Posterior cingulate gyrus (tissue), 11 donors: ENCODE data around the gene TERF2IP.

Experiments
- DNase-seq, 10 donors: peaks; one replicate each; pipeline versions ENCODE4 v3.0.0 to v3.0.0-alpha.2; 2020 to 2021; ENCODE audit warnings: mixed read lengths in 3 of 10
- intact Hi-C: fragments of 100-400 bp; cut with DNase I; formaldehyde crosslinking; loops from one replicate; pipeline ENCODE4 v1.15.1; 2023

TERF2IP gene

DNA sequence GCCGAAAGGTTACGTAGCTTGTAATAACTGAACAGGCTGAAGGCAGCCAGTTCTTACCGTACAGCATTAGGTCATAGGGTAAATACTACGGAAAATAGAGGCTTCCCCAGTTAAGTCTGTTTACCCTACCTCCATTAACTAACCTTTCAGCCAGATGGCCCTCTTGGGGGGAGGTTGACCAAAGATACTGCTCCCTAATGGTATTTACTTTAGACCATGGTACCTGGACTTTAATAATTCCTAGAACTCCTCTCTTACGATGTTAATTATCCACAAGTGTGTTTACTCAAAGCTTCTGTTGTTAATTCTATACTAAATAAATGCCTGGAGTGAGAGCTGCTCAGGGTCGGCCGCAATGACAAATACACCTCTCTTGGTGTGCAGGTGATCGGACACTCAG lies 14.7 kb upstream of the TERF2IP start:
- intact Hi-C loops, result no loop called here
- DNase-seq, result no peak

- DNase-seq, result no peak
- intact Hi-C loops, result no loop called here
These were observed 12.5 kb upstream of the TERF2IP start for GRCh38 chr16:75635036-75635435.

DNA sequence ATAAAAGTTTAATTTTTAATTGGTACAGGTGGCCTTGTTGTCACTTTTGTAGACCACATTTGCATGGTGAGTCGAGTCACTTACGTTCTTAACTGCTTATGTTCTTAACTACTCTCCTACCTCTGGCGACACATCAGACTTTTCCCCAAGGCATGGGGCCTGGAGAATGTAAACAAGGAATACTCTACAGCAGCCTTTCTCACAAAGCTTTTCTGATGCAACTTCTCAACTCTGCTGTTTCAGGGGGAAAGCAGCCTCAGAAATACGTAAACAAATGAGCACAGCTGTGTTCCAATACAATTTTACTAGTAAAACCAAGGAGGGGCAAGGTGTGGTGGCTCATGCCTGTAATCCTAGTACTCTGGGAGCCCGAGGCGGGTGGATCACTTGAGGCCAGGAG lies 7.0 kb upstream of the TERF2IP start:
- intact Hi-C loops, result no loop called here
- no peak for DNase-seq

GRCh38 chr16:75644240-75645012 lies 3.1 kb upstream of the TERF2IP start:
- intact Hi-C loops, result no loop called here
- no peak for DNase-seq

DNA sequence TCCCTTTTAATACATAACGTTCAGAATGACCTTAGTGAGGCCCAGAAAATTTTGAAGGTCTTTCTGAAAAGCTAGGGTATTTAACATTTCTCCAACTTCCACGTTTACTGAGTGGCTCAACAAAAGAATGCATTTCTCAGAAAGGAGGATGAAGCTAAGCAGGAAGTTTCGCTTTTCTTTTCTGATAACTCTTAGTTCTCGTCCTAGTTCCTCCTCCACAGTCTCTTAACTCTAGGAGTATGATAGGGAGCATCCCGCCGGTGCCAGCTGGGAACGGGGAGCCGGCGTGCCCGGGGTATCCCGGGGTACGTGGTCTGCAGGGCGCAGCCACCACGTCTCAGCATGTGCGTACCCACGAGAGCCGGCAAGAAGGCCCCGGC lies 471 bp upstream of the TERF2IP start:
- intact Hi-C loops, result loop anchor here (1.0 kb wide), 1 partner anchor 24 kb away; the partner anchor contains the start of gene ADAT1
- no peak for DNase-seq

GRCh38 chr16:75648265-75649076 lies 898 bp downstream of the TERF2IP start:
- peak; percentile 78 to 97 (median 86) for DNase-seq
- intact Hi-C loops, result loop anchor here (2.0 kb wide), 1 partner anchor 116 kb away; no protein-coding TSS in a partner anchor

DNA sequence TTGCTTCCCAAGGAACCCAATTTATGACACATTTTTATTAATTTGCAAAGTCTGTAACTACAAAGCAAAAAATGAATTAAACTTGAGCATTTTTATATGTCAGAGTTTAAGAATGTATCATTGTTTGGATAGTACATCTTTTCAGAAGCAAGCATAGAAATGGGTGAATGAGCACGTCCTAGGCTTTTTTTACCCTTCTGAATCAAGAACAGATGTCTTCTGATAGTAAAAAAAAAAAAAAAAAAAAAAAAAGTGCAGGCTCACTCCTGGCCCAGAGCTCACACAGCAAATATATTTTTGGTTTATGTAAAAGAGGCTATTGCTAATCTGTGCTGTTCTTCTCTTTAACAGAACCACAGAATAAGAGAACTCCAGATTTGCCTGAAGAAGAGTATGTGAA lies 6.3 kb downstream of the TERF2IP start:
- intact Hi-C loops, result no loop called here
- no peak for DNase-seq

- intact Hi-C loops, result no loop called here
- DNase-seq, result no peak
These were observed 10.6 kb downstream of the TERF2IP start for GRCh38 chr16:75658175-75658574.

GRCh38 chr16:75660321-75660720 lies 12.7 kb downstream of the TERF2IP start:
- DNase-seq, result peak in 6 of 10 donors; percentile 27 to 92 (median 51)
- intact Hi-C loops, result no loop called here

DNA sequence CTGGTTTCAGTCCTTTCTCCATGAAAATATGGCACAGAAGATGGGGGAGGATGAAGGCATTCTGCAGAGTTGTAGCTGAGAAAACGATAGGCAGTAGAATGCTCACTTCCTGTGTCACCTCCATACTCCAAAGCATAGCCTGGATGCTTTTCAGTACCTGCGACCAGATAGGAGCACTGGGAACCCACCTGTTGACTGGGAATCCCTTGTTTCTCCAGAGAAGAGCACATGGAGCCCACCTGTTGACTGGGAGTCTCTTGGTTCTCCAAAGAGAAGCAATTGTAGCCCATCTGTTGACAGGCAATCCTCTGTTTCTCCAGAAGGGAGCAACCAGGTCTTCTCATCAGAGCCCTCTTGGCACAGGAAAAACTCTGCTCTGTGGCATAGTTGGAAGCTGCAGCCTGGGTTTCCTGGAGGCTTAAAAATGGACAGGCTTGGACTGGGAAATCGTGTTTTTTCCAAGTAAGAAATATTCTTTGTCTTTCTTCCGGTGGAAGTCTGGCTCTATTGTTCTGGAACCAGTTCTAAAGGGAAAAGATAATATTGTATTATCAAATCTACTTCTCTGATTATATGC lies 13.2 kb downstream of the TERF2IP start:
- DNase-seq, result no peak
- intact Hi-C loops, result no loop called here

DNA sequence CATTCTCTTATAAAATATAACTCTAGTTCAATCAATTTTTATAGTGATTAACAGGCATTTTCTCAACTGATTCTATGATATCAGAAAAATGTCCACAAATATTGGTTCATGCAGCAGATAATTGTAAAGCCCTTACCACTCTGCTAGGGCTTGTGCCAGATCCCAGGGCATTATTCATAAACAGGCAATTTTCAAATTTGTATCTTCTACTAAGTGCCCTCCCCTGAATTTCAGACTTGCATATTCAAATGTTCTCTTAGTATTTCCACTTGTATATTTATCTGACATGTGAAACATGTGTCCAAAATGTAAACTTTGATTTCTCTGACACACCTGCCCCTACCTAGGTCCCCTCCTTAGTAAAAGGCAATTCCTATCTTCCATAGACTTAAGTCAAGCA lies 19.9 kb downstream of the TERF2IP start:
- intact Hi-C loops, result no loop called here
- DNase-seq, result no peak

GRCh38 chr16:75676909-75677308 lies 29.3 kb downstream of the TERF2IP start, which contains the start of gene CPHXL2:
Gene CPHXL2, minus strand, starts transcription at chr16:75677009. Its CDS starts 10 bp downstream, at chr16:75676999.
- DNase-seq, result no peak
- intact Hi-C loops, result no loop called here

- DNase-seq, result no peak
- intact Hi-C loops, result no loop called here
These were observed 31.8 kb downstream of the TERF2IP start for GRCh38 chr16:75679366-75679765.

DNA sequence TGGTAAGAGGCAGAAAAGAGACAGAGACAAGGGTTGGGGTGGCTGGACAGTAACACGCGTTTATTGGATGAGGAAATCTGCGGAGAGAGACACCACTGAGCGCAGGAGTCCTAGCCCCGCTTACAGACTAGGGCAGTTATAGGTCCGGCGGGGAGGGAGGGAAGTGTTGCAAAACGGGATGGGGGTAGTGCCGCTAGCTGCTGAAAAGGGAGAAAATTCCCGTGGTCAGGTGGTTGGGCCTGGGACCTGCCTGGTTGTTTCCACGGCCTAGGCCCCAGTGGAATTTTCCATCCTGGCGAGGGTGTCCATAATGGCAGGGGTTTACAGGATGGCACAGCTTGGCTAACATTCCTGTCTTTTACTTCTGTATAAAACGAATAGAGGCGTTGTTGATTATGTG lies 34.7 kb downstream of the TERF2IP start:
- no peak for DNase-seq
- intact Hi-C loops, result no loop called here

- intact Hi-C loops, result no loop called here
These were observed 39.8 kb downstream of the TERF2IP start for GRCh38 chr16:75687361-75687760.

GRCh38 chr16:75695708-75696107 lies 48.1 kb downstream of the TERF2IP start:
- no peak for DNase-seq
- intact Hi-C loops, result no loop called here

More at GRCh38 chr16:75687361-75687760, 39.8 kb downstream of the TERF2IP start:
- DNase-seq, result no peak

GRCh38 chr16:75697571-75697970 lies 50.0 kb downstream of the TERF2IP start:
- no peak for DNase-seq
- intact Hi-C loops, result no loop called here

GRCh38 chr16:75701361-75701760 lies 53.8 kb downstream of the TERF2IP start, which contains the start of gene DUXB:
Gene DUXB, minus strand, starts transcription at chr16:75701461. Its CDS starts 43 bp downstream, at chr16:75701418.
- intact Hi-C loops, result no loop called here
- no peak for DNase-seq

- intact Hi-C loops, result no loop called here
- DNase-seq, result no peak
These were observed 54.7 kb downstream of the TERF2IP start for GRCh38 chr16:75702242-75702641.

DNA sequence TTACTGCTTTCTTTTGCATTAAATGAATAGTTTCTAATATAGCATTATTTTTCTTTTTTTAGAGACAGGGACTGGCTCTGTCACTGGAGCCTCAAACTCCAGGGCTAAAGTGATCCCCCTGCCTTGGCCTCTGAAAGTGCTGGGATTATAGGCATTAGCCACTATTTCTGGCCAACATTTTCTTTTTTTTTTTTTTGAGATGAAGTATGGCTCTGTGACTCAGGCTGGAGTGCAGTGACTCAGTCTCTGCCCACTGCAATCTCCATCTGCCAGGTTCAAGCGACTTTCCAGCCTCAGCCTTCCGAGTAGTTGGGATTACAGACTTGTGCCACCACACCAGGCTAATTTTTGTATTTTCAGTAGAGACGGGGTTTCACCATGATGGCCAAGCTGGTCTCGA lies 55.7 kb downstream of the TERF2IP start:
- intact Hi-C loops, result no loop called here
- no peak for DNase-seq
